WI38 (cell line): ENCODE measurements around the gene METTL4.
A peak's percentile ranks its signal among the peaks of the same experiment; 100 is the strongest.

Source experiments
- H3K4me3 ChIP-seq: 2 replicates; pipeline ENCODE4 v1.5.1; 2011; ENCODE audit warnings: low read depth, mild to moderate bottlenecking, control low read depth, low read length
- CTCF ChIP-seq: IDR thresholded peaks from 2 replicates; pipeline ENCODE4 v1.5.1; 2012; ENCODE audit warnings: low read depth, mild to moderate bottlenecking, control low read depth, low read length

The METTL4 gene

GRCh38 chr18:2572892-2573291, 1.6 kb upstream of the METTL4 start:
- no peak for TF ChIP-seq CTCF
- H3K4me3 ChIP-seq: peak overlapping the region; percentile 78

GRCh38 chr18:2572171-2572569, 865 bp upstream of the METTL4 start:
- peak overlapping the region; percentile 78 for H3K4me3 ChIP-seq
- TF ChIP-seq CTCF: no peak

- TF ChIP-seq CTCF: no peak
- peak overlapping the region; percentile 78 for H3K4me3 ChIP-seq
Observed at GRCh38 chr18:2570772-2571199, 519 bp downstream of the METTL4 start.

GRCh38 chr18:2569338-2570207, 1.7 kb downstream of the METTL4 start:
- TF ChIP-seq CTCF: no peak
- peak overlapping the region; percentile 78 for H3K4me3 ChIP-seq

- TF ChIP-seq CTCF: no peak
- no peak overlapping the region for H3K4me3 ChIP-seq
Observed at GRCh38 chr18:2568605-2569004, 2.7 kb downstream of the METTL4 start.

GRCh38 chr18:2568129-2568528, 3.2 kb downstream of the METTL4 start:
- TF ChIP-seq CTCF: no peak
- no peak overlapping the region for H3K4me3 ChIP-seq

- H3K4me3 ChIP-seq: no peak overlapping the region
- no peak for TF ChIP-seq CTCF
Observed at GRCh38 chr18:2564373-2564772, 6.9 kb downstream of the METTL4 start.
